HCT116 (cell line): Measurements from ENCODE around the gene PPP6R3. TPM values are rescaled to one million over a fixed set of nuclear protein-coding genes. Genes with fewer than 3 reads are reported as not detected.

Source experiments
- ATAC-seq: fragments of 200-7000 bp; cut with Tn5 transposase; 2 replicates; pipeline ENCODE4 v1.9.1; 2020; ENCODE audit warnings: mild to moderate bottlenecking, moderate library complexity
- BruUV-seq: library from RNA; stranded (reverse); fragments of 400-500 nt; replicated peaks from 2 replicates; lab custom pipeline; 2021; lab: Mats Ljungman, UMichigan
- CTCF ChIA-PET: fragments of 300-600 bp; sonication (Branson Sonifier 250); formaldehyde crosslinking; loops from one replicate; lab custom pipeline; 2021; ENCODE audit warnings: antibody characterized with exemption; lab: Charles Lee
- POLR2A ChIA-PET: fragments of 300-600, 350-600 bp; sonication (Branson Sonifier 250); formaldehyde crosslinking; loops from one replicate; lab custom pipeline; 2021; ENCODE audit warnings: antibody characterized with exemption; lab: Charles Lee
- RAD21 ChIA-PET, 2 experiments: fragments of 300-600 bp; sonication (Branson Sonifier 250); formaldehyde crosslinking; loops; one replicate each; lab custom pipeline; 2023; ENCODE audit warnings: low total read pairs in 2 of 2; ENCODE audit not compliant: uncharacterized antibody in 2 of 2, unreplicated experiment in 2 of 2, low non-redundant PET in 1 of 2; lab: Charles Lee
- DNase-seq: peaks from one replicate; pipeline ENCODE4 v3.0.0-alpha.2; 2010; ENCODE audit warnings: low read depth, low spot score
- H2AFZ ChIP-seq: fragments of 200-600 bp; shearing (Covaris generic), sonication (generic); 2 replicates; pipeline ENCODE4 v1.6.1; 2017; ENCODE audit warnings: low read depth, mixed run types, mixed read lengths, antibody characterized with exemption, low read length; ENCODE audit not compliant: poor library complexity, severe bottlenecking
- H3K27ac ChIP-seq: 2 replicates; pipeline ENCODE4 v1.5.1; 2012; ENCODE audit warnings: low read depth, low read length
- H3K27me3 ChIP-seq: fragments of 200-600 bp; sonication (generic); 2 replicates; pipeline ENCODE4 v1.6.1; 2016; ENCODE audit warnings: mixed run types, low read length, mixed read lengths; ENCODE audit not compliant: insufficient read depth
- H3K36me3 ChIP-seq, 2 experiments: fragments of 200-500 bp in 1 of 2; fragments of 200-600 bp in 1 of 2; sonication (Bioruptor generic) in 1 of 2; sonication (generic) in 1 of 2; 2 replicates each; pipeline versions ENCODE4 v1.5.1 to v1.6.1; 2014 to 2016; ENCODE audit warnings: low read length in 2 of 2, inconsistent platforms in 1 of 2, mixed read lengths in 1 of 2, mixed run types in 1 of 2; ENCODE audit not compliant: insufficient read depth in 2 of 2, control insufficient read depth in 1 of 2
- H3K4me1 ChIP-seq, 2 experiments: fragments of 200-600 bp in 1 of 2; sonication (generic) in 1 of 2; 2 replicates each; pipeline versions ENCODE4 v1.5.1 to v1.6.1; 2012 to 2017; ENCODE audit warnings: low read length in 2 of 2, inconsistent platforms in 1 of 2, mild to moderate bottlenecking in 1 of 2, mixed read lengths in 1 of 2, mixed run types in 1 of 2, moderate library complexity in 1 of 2; ENCODE audit not compliant: insufficient read depth in 2 of 2, control insufficient read depth in 1 of 2
- H3K4me2 ChIP-seq: fragments of 200-600 bp; sonication (generic); 2 replicates; pipeline ENCODE4 v1.6.1; 2017; ENCODE audit warnings: mixed run types, low read length, mixed read lengths
- H3K4me3 ChIP-seq, 2 experiments: fragments of 200-600 bp in 1 of 2; sonication (generic) in 1 of 2; replicated peaks in 1 of 2; 2 replicates each; pipeline ENCODE4 v1.5.1; 2011 to 2016; ENCODE audit warnings: low read length in 2 of 2, control low read depth in 1 of 2, low read depth in 1 of 2, mild to moderate bottlenecking in 1 of 2, mixed read lengths in 1 of 2, mixed run types in 1 of 2
- H3K79me2 ChIP-seq: fragments of 200-600 bp; sonication (generic); 2 replicates; pipeline ENCODE4 v1.6.1; 2017; ENCODE audit warnings: mild to moderate bottlenecking, mixed run types, low read length, moderate library complexity, mixed read lengths; ENCODE audit not compliant: insufficient read depth
- H3K9ac ChIP-seq: fragments of 200-600 bp; sonication (generic); 2 replicates; pipeline ENCODE4 v1.6.1; 2016; ENCODE audit warnings: low read length, mixed read lengths
- H3K9me2 ChIP-seq: fragments of 200-600 bp; sonication (generic), shearing (Covaris generic); 2 replicates; pipeline ENCODE4 v1.6.1; 2017; ENCODE audit warnings: mixed run types, mild to moderate bottlenecking, moderate library complexity; ENCODE audit not compliant: insufficient read depth
- H3K9me3 ChIP-seq, 2 experiments: fragments of 200-500 bp in 1 of 2; fragments of 200-600 bp in 1 of 2; sonication (Bioruptor generic) in 1 of 2; sonication (generic) in 1 of 2; 2 replicates each; pipeline ENCODE4 v1.6.1; 2014 to 2017; ENCODE audit warnings: low read length in 2 of 2, mixed read lengths in 2 of 2, inconsistent platforms in 1 of 2, low read depth in 1 of 2, mild to moderate bottlenecking in 1 of 2, mixed run types in 1 of 2, moderate library complexity in 1 of 2; ENCODE audit not compliant: control insufficient read depth in 1 of 2, insufficient read depth in 1 of 2
- H4K20me1 ChIP-seq: fragments of 200-600 bp; sonication (generic), shearing (Covaris generic); 2 replicates; pipeline ENCODE4 v1.6.1; 2017; ENCODE audit warnings: mixed run types, mild to moderate bottlenecking, moderate library complexity; ENCODE audit not compliant: insufficient read depth
- CEBPB ChIP-seq: IDR thresholded peaks from 2 replicates; pipeline ENCODE4 v1.6.1; 2012; ENCODE audit warnings: low read depth
- CTCF ChIP-seq, 3 experiments: fragments of 200-600 bp in 1 of 3; sonication (generic) in 1 of 3; IDR thresholded peaks in 2 of 3; conservative IDR thresholded peaks in 1 of 3; 2 replicates each; pipeline ENCODE4 v1.5.1; 2012 to 2017; ENCODE audit warnings: low read depth in 2 of 3, low read length in 2 of 3, antibody characterized with exemption in 1 of 3, borderline replicate concordance in 1 of 3, control low read depth in 1 of 3, mild to moderate bottlenecking in 1 of 3, mixed read lengths in 1 of 3, mixed run types in 1 of 3, moderate library complexity in 1 of 3; ENCODE audit not compliant: insufficient read depth in 1 of 3
- ELF1 ChIP-seq: IDR thresholded peaks from 2 replicates; pipeline ENCODE4 v1.6.1; 2012; ENCODE audit warnings: low read depth, borderline replicate concordance
- EZH2 ChIP-seq: fragments of 200-600 bp; sonication (generic); IDR thresholded peaks from 2 replicates; pipeline ENCODE4 v1.6.1; 2017; ENCODE audit warnings: antibody characterized with exemption, mixed run types
- EZH2phosphoT487 ChIP-seq: fragments of 200-600 bp; IDR thresholded peaks from 2 replicates; pipeline ENCODE4 v1.6.1; 2018; ENCODE audit warnings: antibody characterized with exemption, borderline replicate concordance
- FOSL1 ChIP-seq: IDR thresholded peaks from 2 replicates; pipeline ENCODE4 v1.6.1; 2012; ENCODE audit warnings: low read depth
- JUND ChIP-seq: IDR thresholded peaks from 2 replicates; pipeline ENCODE4 v1.6.1; 2012
- POLR2A ChIP-seq: IDR thresholded peaks from 2 replicates; pipeline ENCODE4 v1.7.0; 2011; ENCODE audit warnings: borderline replicate concordance; ENCODE audit not compliant: insufficient read depth, insufficient read length; ENCODE audit errors: extremely low read depth
- POLR2AphosphoS5 ChIP-seq: IDR thresholded peaks from 2 replicates; pipeline ENCODE4 v1.6.1; 2011; ENCODE audit warnings: mild to moderate bottlenecking, low read depth, low read length, moderate library complexity
- SIN3A ChIP-seq: IDR thresholded peaks from 2 replicates; pipeline ENCODE4 v1.6.1; 2012; ENCODE audit warnings: low read depth
- SP1 ChIP-seq: IDR thresholded peaks from 2 replicates; pipeline ENCODE4 v1.6.1; 2012; ENCODE audit warnings: low read depth
- SRF ChIP-seq: IDR thresholded peaks from 2 replicates; pipeline ENCODE4 v1.6.1; 2012; ENCODE audit warnings: low read depth
- TCF7L2 ChIP-seq: IDR thresholded peaks from 2 replicates; pipeline ENCODE4 v1.7.0; 2011; ENCODE audit warnings: borderline replicate concordance, inconsistent platforms; ENCODE audit not compliant: insufficient read depth, insufficient read length; ENCODE audit errors: extremely low read depth
- ZNF274 ChIP-seq: fragments of 200-500 bp; sonication (Bioruptor generic); IDR thresholded peaks from 2 replicates; pipeline ENCODE4 v1.6.1; 2014; ENCODE audit warnings: mild to moderate bottlenecking, low read depth, low read length, inconsistent platforms
- intact Hi-C: fragments of 100-400 bp; cut with micrococcal nuclease; formaldehyde crosslinking; loops from 2 replicates; pipeline ENCODE4 v1.10.0; 2022
- total RNA-seq: library from RNA; stranded (reverse); gene quantifications from one replicate; pipeline ENCODE4 v1.2.1, GENCODE V29; 2021; ENCODE audit not compliant: unreplicated experiment
- TF ChIP-seq, protein P1 (sequence below): IDR thresholded peaks from 2 replicates; pipeline ENCODE4 v1.6.1; 2011; ENCODE audit warnings: mild to moderate bottlenecking, low read length, moderate library complexity; ENCODE audit not compliant: insufficient replicate concordance; ENCODE audit errors: extremely low read depth
- TF ChIP-seq, protein P2 (sequence below): IDR thresholded peaks from 2 replicates; pipeline ENCODE4 v1.6.1; 2012

The PPP6R3 gene
- total RNA-seq, 1 experiment from 2014 or later = 113 TPM

GRCh38 chr11:68416070-68416578 is 44.4 kb upstream of the PPP6R3 start:
- Histone ChIP-seq H3K27me3 (no peaks in the 10 kb centered on the region), H3K79me2 (0 out of 2 replicates have a peak, but pooled peaks cover 2% of the 10 kb centered on the region), H3K4me1 (no peaks in the 10 kb centered on the region), H3K9me3 (no peaks in the 10 kb centered on the region), H3K4me3 (no peak overlapping the region), H3K9me2 (no peaks in the 10 kb centered on the region), H2AFZ (no peak overlapping the region), H3K36me3 (peaks cover 10 to 20% of the 10 kb centered on the region in 2 experiments; a peak in 3 of 4 replicates), H3K9ac (no peak overlapping the region), H3K27ac (no peak overlapping the region), H3K4me2 (no peak overlapping the region), H4K20me1 (no peaks in the 10 kb centered on the region)
- intact Hi-C loops = no loop called here
- CTCF ChIA-PET = no interaction called here
- POLR2A ChIA-PET = no interaction called here
- DNase-seq = no peak
- BruUV-seq = no TSS peak
- RAD21 ChIA-PET = no interaction called here
- TF ChIP-seq TCF7L2 = no peak
- TF ChIP-seq, protein P1, sequence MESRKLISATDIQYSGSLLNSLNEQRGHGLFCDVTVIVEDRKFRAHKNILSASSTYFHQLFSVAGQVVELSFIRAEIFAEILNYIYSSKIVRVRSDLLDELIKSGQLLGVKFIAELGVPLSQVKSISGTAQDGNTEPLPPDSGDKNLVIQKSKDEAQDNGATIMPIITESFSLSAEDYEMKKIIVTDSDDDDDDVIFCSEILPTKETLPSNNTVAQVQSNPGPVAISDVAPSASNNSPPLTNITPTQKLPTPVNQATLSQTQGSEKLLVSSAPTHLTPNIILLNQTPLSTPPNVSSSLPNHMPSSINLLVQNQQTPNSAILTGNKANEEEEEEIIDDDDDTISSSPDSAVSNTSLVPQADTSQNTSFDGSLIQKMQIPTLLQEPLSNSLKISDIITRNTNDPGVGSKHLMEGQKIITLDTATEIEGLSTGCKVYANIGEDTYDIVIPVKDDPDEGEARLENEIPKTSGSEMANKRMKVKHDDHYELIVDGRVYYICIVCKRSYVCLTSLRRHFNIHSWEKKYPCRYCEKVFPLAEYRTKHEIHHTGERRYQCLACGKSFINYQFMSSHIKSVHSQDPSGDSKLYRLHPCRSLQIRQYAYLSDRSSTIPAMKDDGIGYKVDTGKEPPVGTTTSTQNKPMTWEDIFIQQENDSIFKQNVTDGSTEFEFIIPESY = no peak
- ATAC-seq = no peak

DNA sequence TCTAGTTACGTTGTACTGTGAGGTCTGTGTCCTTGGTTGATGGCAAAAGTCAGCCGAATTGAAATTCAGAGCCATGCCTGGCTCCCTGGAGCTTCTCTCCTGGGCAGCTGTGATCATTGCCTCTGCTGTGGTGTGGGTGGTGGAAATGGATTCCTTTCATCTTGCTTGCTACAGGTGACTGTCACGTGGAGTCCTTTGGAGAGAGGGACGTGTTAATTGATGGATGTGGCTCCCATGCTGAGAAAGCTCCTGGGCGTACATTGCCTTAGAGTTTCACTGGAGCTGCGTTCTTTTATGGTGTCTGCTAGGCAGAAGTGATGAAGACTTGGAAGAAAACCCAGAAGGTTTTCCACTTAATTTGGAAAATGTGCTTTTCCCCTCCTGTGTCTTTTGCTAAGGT is 41.9 kb upstream of the PPP6R3 start:
- no TSS peak for BruUV-seq
- Histone ChIP-seq H3K9me3 (no peaks in the 10 kb centered on the region), H3K36me3 (peaks cover 6 to 9% of the 10 kb centered on the region in 2 experiments; a peak in 2 of 4 replicates), H3K4me2 (no peak overlapping the region), H3K9ac (no peak overlapping the region), H3K27me3 (no peaks in the 10 kb centered on the region), H3K4me3 (no peak overlapping the region), H3K79me2 (0 out of 2 replicates have a peak, but pooled peaks cover 2% of the 10 kb centered on the region), H3K27ac (no peak overlapping the region), H2AFZ (no peak overlapping the region), H3K4me1 (no peaks in the 10 kb centered on the region)
- no peak for DNase-seq
- CTCF ChIA-PET = no interaction called here
- ATAC-seq = no peak
- TF ChIP-seq ZNF274 = no peak
- TF ChIP-seq, protein P2, sequence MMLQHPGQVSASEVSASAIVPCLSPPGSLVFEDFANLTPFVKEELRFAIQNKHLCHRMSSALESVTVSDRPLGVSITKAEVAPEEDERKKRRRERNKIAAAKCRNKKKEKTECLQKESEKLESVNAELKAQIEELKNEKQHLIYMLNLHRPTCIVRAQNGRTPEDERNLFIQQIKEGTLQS = no peak
- TF ChIP-seq TCF7L2 = no peak
- TF ChIP-seq SIN3A = no peak
- TF ChIP-seq JUND = no peak
- no peak for TF ChIP-seq ELF1
- no peak for TF ChIP-seq EZH2phosphoT487
- no peak for TF ChIP-seq CEBPB
- TF ChIP-seq SRF = no peak
- no peak for TF ChIP-seq FOSL1
- no peak for TF ChIP-seq EZH2
- TF ChIP-seq CTCF (IDR thresholded peaks at IDR 0.05 in 2 of 3, conservative IDR thresholded peaks at IDR 0.05 in 1 of 3; ENCODE audit: borderline replicate concordance in 1 of 3, insufficient read depth in 1 of 3, low read depth in 2 of 3, low read length in 2 of 3) = no peak
- TF ChIP-seq POLR2A = no peak
- TF ChIP-seq SP1 = no peak
- no peak for TF ChIP-seq POLR2AphosphoS5
- TF ChIP-seq, all 23 proteins: peak for 0
- H4K20me1 ChIP-seq = no peaks in the 10 kb centered on the region
- intact Hi-C loops = no loop called here
- no peaks in the 10 kb centered on the region for H3K9me2 ChIP-seq
- POLR2A ChIA-PET = no interaction called here
- RAD21 ChIA-PET = no interaction called here
